ENCODE data around the gene ACAD11. TPM values are rescaled to one million over a fixed set of nuclear protein-coding genes. Genes with fewer than 3 reads are reported as not detected.

ACAD11 gene
- total RNA-seq, 1 experiment from 2014 or later, result 15.6 TPM

DNA sequence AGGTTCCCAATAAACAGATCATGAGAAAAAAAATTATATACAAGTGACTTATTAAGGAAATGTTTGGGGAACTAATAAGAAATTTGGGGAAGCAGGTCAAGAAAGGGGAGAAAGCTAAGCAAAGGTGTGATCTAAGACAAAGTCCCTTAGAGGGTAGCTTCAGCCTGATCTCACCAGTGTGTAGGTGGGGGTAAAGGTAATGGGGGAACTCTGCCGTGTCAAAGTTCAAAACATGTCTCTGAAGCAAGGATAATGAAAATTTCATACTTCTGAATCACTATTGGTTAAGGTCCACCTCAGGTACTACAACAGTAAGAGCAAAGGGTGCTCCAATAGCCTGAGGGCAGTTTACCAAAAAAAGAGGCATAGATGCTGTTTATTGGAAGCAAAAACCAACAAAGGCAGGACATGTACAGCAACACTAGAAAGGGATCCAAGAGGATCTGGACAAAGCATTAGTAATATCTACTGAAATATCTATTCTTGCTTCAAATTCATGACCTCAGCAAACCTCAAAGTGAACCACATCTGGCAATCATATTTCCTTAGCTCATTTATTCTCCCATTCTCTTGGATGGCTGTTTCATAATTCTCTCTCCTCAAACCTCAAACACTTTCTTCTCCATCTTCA is 6.9 kb downstream of the ACAD11 start:
- H3K9me3 Mint-ChIP-seq, result no peaks in the 10 kb centered on the region
- no peaks in the 10 kb centered on the region for H3K4me1 Mint-ChIP-seq
- no peaks in the 10 kb centered on the region for H3K36me3 Mint-ChIP-seq (ENCODE audit: insufficient read depth in 1 of 3, low read depth in 3 of 3)
- no peak overlapping the region for H3K18ac ChIP-seq (ENCODE audit: insufficient read length, low read depth, low read length)
- H3K4me2 ChIP-seq (ENCODE audit: insufficient read depth, insufficient read length, low read length), result no peak overlapping the region
- H2BK12ac ChIP-seq (ENCODE audit: insufficient read length, low read depth, low read length), result no peak overlapping the region
- no peak overlapping the region for H2AK5ac ChIP-seq (ENCODE audit: insufficient read length, low read length)
- no peaks in the 10 kb centered on the region for H3K27me3 Mint-ChIP-seq (ENCODE audit: low read depth)
- no peak overlapping the region for H4K5ac ChIP-seq (ENCODE audit: insufficient read length, low read depth, low read length)
- H2BK5ac ChIP-seq (ENCODE audit: insufficient read length, low read length), result no peak overlapping the region
- no peak overlapping the region for H3K4ac ChIP-seq (ENCODE audit: low read depth, low read length)
- WGBS (ENCODE audit: extremely low coverage, insufficient read length, low lambda C conversion rate), result no CpG with 5 or more reads among the region's 1 CpG
- no peak overlapping the region for H2BK20ac ChIP-seq (ENCODE audit: low read depth, low read length, poor library complexity, severe bottlenecking)
- no peaks in the 10 kb centered on the region for H3K79me1 ChIP-seq (ENCODE audit: insufficient read depth, low read depth, low read length, poor library complexity, severe bottlenecking)
- H3K56ac ChIP-seq (ENCODE audit: insufficient read length, low read depth, low read length), result no peak overlapping the region
- no peaks in the 10 kb centered on the region for H3K23me2 ChIP-seq (ENCODE audit: insufficient read length, low read depth, low read length, poor library complexity, severe bottlenecking)
- H4K8ac ChIP-seq (replicated peaks; ENCODE audit: insufficient read length, low read depth, low read length), result no peak overlapping the region
- no peak overlapping the region for H2AFZ ChIP-seq (ENCODE audit: low read length)
- no peaks in the 10 kb centered on the region for H4K20me1 ChIP-seq (ENCODE audit: control insufficient read depth, insufficient read depth, insufficient read length)
- H3K4me3 Mint-ChIP-seq, result no peak overlapping the region
- H2BK120ac ChIP-seq (ENCODE audit: low read depth, low read length, poor library complexity, severe bottlenecking), result no peak overlapping the region
- no peak overlapping the region for H3K9ac ChIP-seq (ENCODE audit: extremely low read depth, insufficient read length, low read length)
- H3T11ph ChIP-seq (ENCODE audit: low read length), result no peak overlapping the region
- no peak overlapping the region for H2BK15ac ChIP-seq (ENCODE audit: low read depth, low read length)
- H3K27ac ChIP-seq (ENCODE audit: insufficient read length, low read depth, low read length), result no peak overlapping the region
- no peaks in the 10 kb centered on the region for H3K79me2 ChIP-seq (ENCODE audit: insufficient read depth, low read length)
- no peak overlapping the region for H3K23ac ChIP-seq (ENCODE audit: insufficient read length, low read depth, low read length)
- no peak overlapping the region for H4K91ac ChIP-seq (ENCODE audit: insufficient read length, low read depth, low read length)
- no peak overlapping the region for H3K27ac Mint-ChIP-seq
- no peaks in the 10 kb centered on the region for H3K9me3 ChIP-seq (ENCODE audit: control insufficient read depth, low read depth, low read length)
- H3K14ac ChIP-seq (ENCODE audit: insufficient read depth, low read length), result no peak overlapping the region
- no peaks in the 10 kb centered on the region for H3K4me1 ChIP-seq (ENCODE audit: insufficient read depth, low read length)
- no peak for DNase-seq
- H3K27me3 ChIP-seq (ENCODE audit: insufficient read depth, low read length), result no peaks in the 10 kb centered on the region
- TF ChIP-seq, protein P1, sequence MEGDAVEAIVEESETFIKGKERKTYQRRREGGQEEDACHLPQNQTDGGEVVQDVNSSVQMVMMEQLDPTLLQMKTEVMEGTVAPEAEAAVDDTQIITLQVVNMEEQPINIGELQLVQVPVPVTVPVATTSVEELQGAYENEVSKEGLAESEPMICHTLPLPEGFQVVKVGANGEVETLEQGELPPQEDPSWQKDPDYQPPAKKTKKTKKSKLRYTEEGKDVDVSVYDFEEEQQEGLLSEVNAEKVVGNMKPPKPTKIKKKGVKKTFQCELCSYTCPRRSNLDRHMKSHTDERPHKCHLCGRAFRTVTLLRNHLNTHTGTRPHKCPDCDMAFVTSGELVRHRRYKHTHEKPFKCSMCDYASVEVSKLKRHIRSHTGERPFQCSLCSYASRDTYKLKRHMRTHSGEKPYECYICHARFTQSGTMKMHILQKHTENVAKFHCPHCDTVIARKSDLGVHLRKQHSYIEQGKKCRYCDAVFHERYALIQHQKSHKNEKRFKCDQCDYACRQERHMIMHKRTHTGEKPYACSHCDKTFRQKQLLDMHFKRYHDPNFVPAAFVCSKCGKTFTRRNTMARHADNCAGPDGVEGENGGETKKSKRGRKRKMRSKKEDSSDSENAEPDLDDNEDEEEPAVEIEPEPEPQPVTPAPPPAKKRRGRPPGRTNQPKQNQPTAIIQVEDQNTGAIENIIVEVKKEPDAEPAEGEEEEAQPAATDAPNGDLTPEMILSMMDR (conservative IDR thresholded peaks at IDR 0.05), result no peak
